HepG2 (cell line): ENCODE results near the gene GTF2E1. TPM values are rescaled to one million over a fixed set of nuclear protein-coding genes. Genes with fewer than 3 reads are reported as not detected.
A peak's percentile ranks its signal among the peaks of the same experiment; 100 is the strongest.

Experiments
- ATAC-seq: fragments of 200-7000 bp; cut with Tn5 transposase; 3 replicates; pipeline ENCODE4 v1.9.1; 2020; ENCODE audit warnings: mild to moderate bottlenecking, moderate library complexity
- BruUV-seq: library from RNA; stranded (reverse); fragments of 400-500 nt; replicated peaks from 2 replicates; lab custom pipeline; 2021; lab: Mats Ljungman, UMichigan
- CTCF ChIA-PET: fragments of 300-600 bp; formaldehyde crosslinking; extraction: SDS; loops from one replicate; lab custom pipeline; 2021; ENCODE audit warnings: low total read pairs, inconsistent platforms, low intra/inter-chr PET ratio; lab: Yijun Ruan, JAX
- POLR2A ChIA-PET: fragments of 350-600 bp; sonication (Branson Sonifier 250); formaldehyde crosslinking; loops from one replicate; lab custom pipeline; 2020; ENCODE audit warnings: antibody characterized with exemption, inconsistent platforms; lab: Yijun Ruan, JAX
- DNase-seq: peaks from one replicate; pipeline ENCODE4 v3.0.0-alpha.2; 2015; ENCODE audit warnings: low spot score
- FAIRE-seq: peaks from 3 replicates; lab custom pipeline; 2011; peaks lifted over from hg19 to GRCh38; lab: Jason Lieb, UNC
- H2AFZ ChIP-seq: one replicate; pipeline ENCODE4 v1.6.1; 2011; ENCODE audit warnings: low read length, inconsistent platforms
- H3K27ac ChIP-seq: fragments of 300-600 bp; 3 replicates; pipeline ENCODE4 v1.8.0; 2011; ENCODE audit warnings: mixed run types, mild to moderate bottlenecking, mixed read lengths, low read length, inconsistent platforms; ENCODE audit not compliant: insufficient read depth; ENCODE audit errors: extremely low read length
- H3K27me3 ChIP-seq, 2 experiments: fragments of 200-600 bp in 1 of 2; 2 replicates in 1 of 2; 3 replicates in 1 of 2; pipeline versions ENCODE4 v1.6.0 to v1.8.0; 2011; ENCODE audit warnings: low read length in 2 of 2, mild to moderate bottlenecking in 2 of 2, moderate library complexity in 2 of 2, inconsistent platforms in 1 of 2; ENCODE audit not compliant: insufficient read depth in 2 of 2, control insufficient read depth in 1 of 2
- H3K36me3 ChIP-seq, 2 experiments: fragments of 200-600 bp in 1 of 2; replicated peaks in 1 of 2; 2 replicates in 1 of 2; 3 replicates in 1 of 2; pipeline versions ENCODE4 v1.5.1 to v1.8.0; 2011; ENCODE audit warnings: low read length in 2 of 2, inconsistent platforms in 1 of 2; ENCODE audit not compliant: insufficient read depth in 2 of 2, control insufficient read depth in 1 of 2
- H3K4me1 ChIP-seq: 2 replicates; pipeline ENCODE4 v1.5.1; 2012; ENCODE audit warnings: low read length, inconsistent platforms; ENCODE audit not compliant: insufficient read depth
- H3K4me2 ChIP-seq: 2 replicates; pipeline ENCODE4 v1.6.0; 2011; ENCODE audit warnings: low read depth, low read length, inconsistent platforms
- H3K4me3 ChIP-seq, 3 experiments: fragments of 200-600 bp in 1 of 3; sonication (generic), shearing (Covaris generic) in 1 of 3; replicated peaks in 1 of 3; 2 replicates each; pipeline ENCODE4 v1.5.1; 2011 to 2016; ENCODE audit warnings: low read length in 3 of 3, inconsistent platforms in 2 of 3, low read depth in 2 of 3, mild to moderate bottlenecking in 2 of 3, control low read depth in 1 of 3, mixed read lengths in 1 of 3; ENCODE audit not compliant: insufficient read depth in 1 of 3
- H3K79me2 ChIP-seq: one replicate; pipeline ENCODE4 v1.6.1; 2011; ENCODE audit warnings: low read length, inconsistent platforms; ENCODE audit not compliant: insufficient read depth
- H3K9ac ChIP-seq: 2 replicates; pipeline ENCODE4 v1.6.0; 2011; ENCODE audit warnings: mild to moderate bottlenecking, low read depth, low read length, inconsistent platforms; ENCODE audit not compliant: insufficient read depth
- H3K9me3 ChIP-seq: 2 replicates; pipeline ENCODE4 v1.5.1; 2012; ENCODE audit warnings: mild to moderate bottlenecking, low read length
- H4K20me1 ChIP-seq: 2 replicates; pipeline ENCODE4 v1.6.0; 2011; ENCODE audit warnings: inconsistent platforms, mild to moderate bottlenecking, low read length, moderate library complexity; ENCODE audit not compliant: insufficient read depth
- DPF2 ChIP-seq: sonication (generic); formaldehyde crosslinking; IDR thresholded peaks from 2 replicates; pipeline ENCODE4 v1.4.0; 2020; ENCODE audit warnings: mild to moderate bottlenecking, low read depth, missing genetic modification reagents, borderline replicate concordance
- FOSL2 ChIP-seq: sonication (generic); formaldehyde crosslinking; IDR thresholded peaks from 2 replicates; pipeline ENCODE4 v1.4.0; 2020; ENCODE audit warnings: missing genetic modification reagents
- MXI1 ChIP-seq: IDR thresholded peaks from 3 replicates; pipeline ENCODE4 v1.6.1; 2012; ENCODE audit warnings: low read depth, low read length, inconsistent platforms, borderline replicate concordance
- POLR2G ChIP-seq: fragments of 200-400 bp; formaldehyde crosslinking; IDR thresholded peaks from 2 replicates; pipeline ENCODE4 v1.6.1; 2018; ENCODE audit warnings: mild to moderate bottlenecking, low read depth, low read length, moderate library complexity
- WGBS: methylation state at CpG from one replicate; pipeline ENCODE4 v1.1.6; 2017; ENCODE audit warnings: low lambda C conversion rate; 5-methylcytosine and 5-hydroxymethylcytosine counted together
- in situ Hi-C: cut with HindIII; loops from 2 replicates; pipeline ENCODE4 v1.10.0; 2017; ENCODE audit warnings: low pct_unique_long_range_greater_than_20kb; ENCODE audit not compliant: extremely low pct_ligation_motif_present
- intact Hi-C: fragments of 100-400 bp; cut with micrococcal nuclease; formaldehyde crosslinking; loops from one replicate; pipeline ENCODE4 v1.10.0; 2022; ENCODE audit not compliant: unreplicated experiment
- polyA plus RNA-seq, 8 experiments: library from polyadenylated mRNA; depleted of rRNA in 3 of 8; stranded (reverse) in 7 of 8; unstranded in 1 of 8; fragments of >200 nt; fragmentation: Illumina TruSeq in 4 of 8; extraction: Trizol in 4 of 8; gene quantifications; 2 replicates each; pipeline versions ENCODE4 v1.2.1 to v1.2.3, GENCODE V29; 2011 to 2016; ENCODE audit warnings: low read depth in 4 of 8, missing spikeins in 1 of 8, mixed read lengths in 1 of 8; ENCODE audit not compliant: insufficient read depth in 1 of 8
- total RNA-seq, 5 experiments: library from RNA; depleted of rRNA; stranded (reverse); fragments of >200 nt; fragmentation: Illumina TruSeq; extraction: Trizol; gene quantifications; 2 replicates each; pipeline ENCODE4 v1.2.3, GENCODE V29; 2016; ENCODE audit warnings: low read depth in 1 of 5
- TF ChIP-seq, protein P1 (sequence below): fragments of 450-650 bp; IDR thresholded peaks from 2 replicates; pipeline ENCODE4 v1.6.1; 2016
- TF ChIP-seq, protein P2 (sequence below): IDR thresholded peaks from 2 replicates; pipeline ENCODE4 v1.6.1; 2012; ENCODE audit warnings: inconsistent platforms

The GTF2E1 gene
- total and polyA plus RNA-seq, 2 of the 13 experiments (the other 11 are each of a cell fraction or from before 2014, with no cell fraction given), result 7.7 to 21.5 TPM

DNA sequence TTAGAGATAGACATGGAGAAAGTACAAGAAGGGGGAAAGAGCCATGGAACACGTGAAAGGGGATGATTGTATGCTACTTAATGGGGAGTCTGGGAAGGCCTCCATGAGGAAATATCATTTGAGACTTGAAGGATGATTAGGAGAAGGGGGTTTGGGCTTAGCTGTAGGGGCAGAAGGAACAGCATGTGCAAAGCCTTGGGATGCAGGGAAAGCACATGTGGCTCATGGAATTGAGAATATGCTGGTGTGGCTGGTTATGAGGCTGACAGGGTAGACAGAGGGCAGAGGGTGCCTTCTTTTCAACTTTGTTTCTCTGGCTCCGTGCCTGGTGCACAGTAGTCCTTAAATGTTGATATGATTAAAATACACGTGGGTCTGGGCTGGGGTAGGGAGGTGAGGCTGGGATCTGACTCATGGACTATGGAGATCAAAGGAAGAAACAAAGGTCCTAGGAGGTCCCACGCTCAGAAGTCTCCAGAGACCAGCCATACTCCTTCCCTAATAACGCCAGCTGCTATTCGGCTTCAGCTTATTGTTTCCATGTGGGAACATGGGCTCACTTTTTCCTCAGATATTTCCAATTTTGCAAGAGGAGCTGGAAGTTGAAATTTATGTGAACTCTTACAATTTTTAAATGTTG, 1.1 kb downstream of the GTF2E1 start:
- ATAC-seq (no peak), DNase-seq (no peak), FAIRE-seq (peak; percentile 12)
- BruUV-seq, result no TSS peak
- 27% methylated on average over 6 of the region's 6 CpGs for WGBS
- Histone ChIP-seq H2AFZ (no peak overlapping the region), H3K9ac (peak overlapping the region; percentile 98), H3K27me3 (no peaks in the 10 kb centered on the region; a peak in 1 of 5 replicates), H3K9me3 (no peaks in the 10 kb centered on the region), H3K4me1 (peaks cover 29% of the 10 kb centered on the region), H3K36me3 (no peaks in the 10 kb centered on the region), H3K4me2 (peak overlapping the region; percentile 80), H4K20me1 (no peaks in the 10 kb centered on the region), H3K27ac (peak overlapping the region; percentile 98), H3K4me3 (peak overlapping the region; percentile 89 to 98 (median 90)), H3K79me2 (peaks cover 47% of the 10 kb centered on the region)
- in situ Hi-C loops (loop anchor here (5.0 kb wide), 1 partner anchor 66 kb away; no protein-coding TSS in a partner anchor), intact Hi-C loops (loop anchor here (5.0 kb wide), 1 partner anchor 106 kb away; no protein-coding TSS in a partner anchor)
- CTCF ChIA-PET, result no interaction called here
- TF ChIP-seq, protein P1, sequence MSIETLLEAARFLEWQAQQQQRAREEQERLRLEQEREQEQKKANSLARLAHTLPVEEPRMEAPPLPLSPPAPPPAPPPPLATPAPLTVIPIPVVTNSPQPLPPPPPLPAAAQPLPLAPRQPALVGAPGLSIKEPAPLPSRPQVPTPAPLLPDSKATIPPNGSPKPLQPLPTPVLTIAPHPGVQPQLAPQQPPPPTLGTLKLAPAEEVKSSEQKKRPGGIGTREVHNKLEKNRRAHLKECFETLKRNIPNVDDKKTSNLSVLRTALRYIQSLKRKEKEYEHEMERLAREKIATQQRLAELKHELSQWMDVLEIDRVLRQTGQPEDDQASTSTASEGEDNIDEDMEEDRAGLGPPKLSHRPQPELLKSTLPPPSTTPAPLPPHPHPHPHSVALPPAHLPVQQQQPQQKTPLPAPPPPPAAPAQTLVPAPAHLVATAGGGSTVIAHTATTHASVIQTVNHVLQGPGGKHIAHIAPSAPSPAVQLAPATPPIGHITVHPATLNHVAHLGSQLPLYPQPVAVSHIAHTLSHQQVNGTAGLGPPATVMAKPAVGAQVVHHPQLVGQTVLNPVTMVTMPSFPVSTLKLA, result peak; percentile 92
- TF ChIP-seq FOSL2 (CRISPR knock-in tag), result 0 out of 2 replicates have a peak, but pooled peaks have one; percentile 13
- peak; percentile 25; the same call in 1 of the 3 replicates for TF ChIP-seq MXI1
- peak; percentile 30; the same call in 1 of the 2 replicates for TF ChIP-seq POLR2G
- TF ChIP-seq, protein P2, sequence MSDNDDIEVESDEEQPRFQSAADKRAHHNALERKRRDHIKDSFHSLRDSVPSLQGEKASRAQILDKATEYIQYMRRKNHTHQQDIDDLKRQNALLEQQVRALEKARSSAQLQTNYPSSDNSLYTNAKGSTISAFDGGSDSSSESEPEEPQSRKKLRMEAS, result 0 out of 2 replicates have a peak, but pooled peaks have one; percentile 27
- no peak for TF ChIP-seq DPF2 (CRISPR knock-in tag)
- POLR2A ChIA-PET, result interaction anchor here (0.7 to 2.6 kb wide), 3 partner anchors 61 to 65 kb away, joined by 3 to 18 read pairs (median 15); partner anchors contain the start of gene HGD
